Upper lobe of left lung (tissue), 4 donors: ENCODE results near the gene AMFR.

ENCODE experiments used
- EP300 ChIP-seq, 4 donors: sonication (generic); formaldehyde crosslinking; IDR thresholded peaks; one replicate each; pipeline ENCODE4 v1.5.1; 2017; ENCODE audit warnings: antibody characterized with exemption in 4 of 4, control low read depth in 2 of 4
- POLR2A ChIP-seq, 4 donors: fragments of 450-650 bp; IDR thresholded peaks; one replicate each; pipeline ENCODE4 v1.5.1; 2016 to 2017; ENCODE audit warnings: antibody characterized with exemption in 4 of 4, mild to moderate bottlenecking in 2 of 4
- POLR2AphosphoS5 ChIP-seq, 2 donors: sonication (generic); formaldehyde crosslinking; IDR thresholded peaks; one replicate each; pipeline ENCODE4 v1.5.1; 2017; ENCODE audit warnings: antibody characterized with exemption in 2 of 2
- TF ChIP-seq, protein P1 (sequence below), 6 experiments: fragments of 450-650 bp in 4 of 6; fragments of 200-600 bp in 2 of 6; sonication (generic) in 2 of 6; IDR thresholded peaks; one replicate each; pipeline ENCODE4 v1.5.1; 2016 to 2019; ENCODE audit warnings: antibody characterized with exemption in 6 of 6

DNA sequence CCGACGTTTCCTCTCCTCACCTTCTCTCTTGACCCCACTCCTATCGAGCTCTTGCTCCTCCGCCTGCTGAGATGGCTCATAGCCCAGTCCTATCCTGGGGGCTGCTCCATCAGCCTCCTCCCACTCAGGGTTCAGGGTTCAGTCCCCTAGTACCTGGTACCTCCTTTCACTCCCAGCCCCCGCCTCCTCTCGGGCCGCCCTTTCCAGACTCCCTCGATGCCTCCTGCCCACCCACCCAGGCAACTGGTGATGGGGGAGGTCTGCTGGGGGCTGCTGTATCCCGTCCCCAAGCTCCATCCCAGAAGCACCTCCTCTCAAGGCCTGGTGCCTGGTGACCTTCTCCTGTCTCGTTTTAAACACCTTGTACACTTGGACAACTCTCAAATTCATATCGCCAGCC, 93.9 kb downstream of the AMFR start:
- TF ChIP-seq, protein P1, sequence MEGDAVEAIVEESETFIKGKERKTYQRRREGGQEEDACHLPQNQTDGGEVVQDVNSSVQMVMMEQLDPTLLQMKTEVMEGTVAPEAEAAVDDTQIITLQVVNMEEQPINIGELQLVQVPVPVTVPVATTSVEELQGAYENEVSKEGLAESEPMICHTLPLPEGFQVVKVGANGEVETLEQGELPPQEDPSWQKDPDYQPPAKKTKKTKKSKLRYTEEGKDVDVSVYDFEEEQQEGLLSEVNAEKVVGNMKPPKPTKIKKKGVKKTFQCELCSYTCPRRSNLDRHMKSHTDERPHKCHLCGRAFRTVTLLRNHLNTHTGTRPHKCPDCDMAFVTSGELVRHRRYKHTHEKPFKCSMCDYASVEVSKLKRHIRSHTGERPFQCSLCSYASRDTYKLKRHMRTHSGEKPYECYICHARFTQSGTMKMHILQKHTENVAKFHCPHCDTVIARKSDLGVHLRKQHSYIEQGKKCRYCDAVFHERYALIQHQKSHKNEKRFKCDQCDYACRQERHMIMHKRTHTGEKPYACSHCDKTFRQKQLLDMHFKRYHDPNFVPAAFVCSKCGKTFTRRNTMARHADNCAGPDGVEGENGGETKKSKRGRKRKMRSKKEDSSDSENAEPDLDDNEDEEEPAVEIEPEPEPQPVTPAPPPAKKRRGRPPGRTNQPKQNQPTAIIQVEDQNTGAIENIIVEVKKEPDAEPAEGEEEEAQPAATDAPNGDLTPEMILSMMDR (IDR thresholded peaks at IDR 0.05), result no peak
- no peak for TF ChIP-seq POLR2AphosphoS5 (IDR thresholded peaks at IDR 0.05)
- no peak for TF ChIP-seq POLR2A (IDR thresholded peaks at IDR 0.05)
- TF ChIP-seq EP300 (IDR thresholded peaks at IDR 0.05), result no peak
